ENCODE results near the gene GPR176. TPM values are rescaled to one million over a fixed set of nuclear protein-coding genes. Genes with fewer than 3 reads are reported as not detected.
"Not testable (repeated sequence)": the region's sequence is repeated elsewhere in the genome, so short reads cannot be mapped to it uniquely, and the experiment has no call there.

GPR176 gene
- total RNA-seq, 2 donors from 2014 or later = 11.0 to 24.2 TPM

GRCh38 chr15:39907216-39907615 is 12.8 kb downstream of the GPR176 start:
- no peak for DNase-seq (ENCODE audit: low spot score)
- intact Hi-C loops (cut with DNase I) = no loop called here

- intact Hi-C loops (cut with DNase I) = no loop called here
- no peak for DNase-seq (ENCODE audit: low spot score)
Observed at GRCh38 chr15:39904115-39904514, 16.0 kb downstream of the GPR176 start.

- DNase-seq (ENCODE audit: low spot score) = no peak
- intact Hi-C loops (cut with DNase I) = no loop called here
Observed at GRCh38 chr15:39898317-39898716, 21.7 kb downstream of the GPR176 start.

GRCh38 chr15:39896846-39897245 is 23.2 kb downstream of the GPR176 start:
- no peak for DNase-seq (ENCODE audit: low spot score)
- intact Hi-C loops (cut with DNase I) = no loop called here

- no peak for DNase-seq (ENCODE audit: low spot score)
- intact Hi-C loops (cut with DNase I) = no loop called here
Observed at GRCh38 chr15:39896101-39896500, 24.0 kb downstream of the GPR176 start.

GRCh38 chr15:39893051-39893450 is 27.0 kb downstream of the GPR176 start:
- DNase-seq (ENCODE audit: low spot score); intact Hi-C loops (cut with DNase I): not testable (repeated sequence)

GRCh38 chr15:39892418-39892817 is 27.6 kb downstream of the GPR176 start:
- DNase-seq (ENCODE audit: low spot score) = no peak
- intact Hi-C loops (cut with DNase I) = no loop called here

GRCh38 chr15:39890621-39891020 is 29.4 kb downstream of the GPR176 start:
- intact Hi-C loops (cut with DNase I) = no loop called here
- no peak for DNase-seq (ENCODE audit: low spot score)

GRCh38 chr15:39889601-39890000 is 30.5 kb downstream of the GPR176 start:
- intact Hi-C loops (cut with DNase I) = no loop called here

GRCh38 chr15:39888809-39889208 is 31.3 kb downstream of the GPR176 start:
- intact Hi-C loops (cut with DNase I) = no loop called here
- no peak for DNase-seq (ENCODE audit: low spot score)

More at GRCh38 chr15:39889601-39890000, 30.5 kb downstream of the GPR176 start:
- DNase-seq (ENCODE audit: low spot score) = no peak

GRCh38 chr15:39888243-39888642 is 31.8 kb downstream of the GPR176 start:
- DNase-seq (ENCODE audit: low spot score) = no peak
- intact Hi-C loops (cut with DNase I) = no loop called here

- intact Hi-C loops (cut with DNase I) = no loop called here
- no peak for DNase-seq (ENCODE audit: low spot score)
Observed at GRCh38 chr15:39887832-39888231, 32.2 kb downstream of the GPR176 start.

- intact Hi-C loops (cut with DNase I) = no loop called here
- no peak for DNase-seq (ENCODE audit: low spot score)
Observed at GRCh38 chr15:39887211-39887610, 32.9 kb downstream of the GPR176 start.

- no peak for DNase-seq (ENCODE audit: low spot score)
- intact Hi-C loops (cut with DNase I) = no loop called here
Observed at GRCh38 chr15:39886418-39886817, 33.6 kb downstream of the GPR176 start.

- intact Hi-C loops (cut with DNase I) = no loop called here
- no peak for DNase-seq (ENCODE audit: low spot score)
Observed at GRCh38 chr15:39885099-39885777, 34.8 kb downstream of the GPR176 start.

- DNase-seq (ENCODE audit: low spot score) = no peak
- intact Hi-C loops (cut with DNase I) = no loop called here
Observed at GRCh38 chr15:39884351-39884750, 35.7 kb downstream of the GPR176 start.

GRCh38 chr15:39882602-39883001 is 37.5 kb downstream of the GPR176 start:
- intact Hi-C loops (cut with DNase I) = no loop called here
- DNase-seq (ENCODE audit: low spot score) = no peak

- intact Hi-C loops (cut with DNase I) = no loop called here
- no peak for DNase-seq (ENCODE audit: low spot score)
Observed at GRCh38 chr15:39881790-39882189, 38.3 kb downstream of the GPR176 start.

- DNase-seq (ENCODE audit: low spot score) = no peak
- intact Hi-C loops (cut with DNase I) = no loop called here
Observed at GRCh38 chr15:39880718-39881387, 39.2 kb downstream of the GPR176 start.

- intact Hi-C loops (cut with DNase I) = no loop called here
- DNase-seq (ENCODE audit: low spot score) = no peak
Observed at GRCh38 chr15:39878406-39878785, 41.7 kb downstream of the GPR176 start.

- no peak for DNase-seq (ENCODE audit: low spot score)
- intact Hi-C loops (cut with DNase I) = no loop called here
Observed at GRCh38 chr15:39874890-39875549, 45.0 kb downstream of the GPR176 start.

Data from posterior vena cava (tissue), 2 donors.